Globus pallidus (tissue), 1 donor: ENCODE measurements around the gene DSC3.
"Not testable (repeated sequence)": the region's sequence is repeated elsewhere in the genome, so short reads cannot be mapped to it uniquely, and the experiment has no call there.

Source experiments
- DNase-seq: peaks from one replicate; pipeline ENCODE4 v3.0.0-alpha.2; 2015; ENCODE audit warnings: low spot score

Gene DSC3

GRCh38 chr18:31041271-31042083 is 1.1 kb downstream of the DSC3 start:
- DNase-seq: no peak

GRCh38 chr18:31040686-31041270 is 1.8 kb downstream of the DSC3 start:
- DNase-seq: no peak

GRCh38 chr18:31039426-31039825 is 3.1 kb downstream of the DSC3 start:
- DNase-seq: no peak

GRCh38 chr18:31037686-31038085 is 4.9 kb downstream of the DSC3 start:
- not testable (repeated sequence) for DNase-seq

GRCh38 chr18:31034541-31034940 is 8.0 kb downstream of the DSC3 start:
- no peak for DNase-seq

- no peak for DNase-seq
These were observed 11.8 kb downstream of the DSC3 start for GRCh38 chr18:31030574-31031278.

GRCh38 chr18:31015715-31016434 is 26.7 kb downstream of the DSC3 start:
- no peak for DNase-seq

- DNase-seq: not testable (repeated sequence)
These were observed 31.1 kb downstream of the DSC3 start for GRCh38 chr18:31011455-31011854.

GRCh38 chr18:31010601-31011000 is 31.9 kb downstream of the DSC3 start:
- DNase-seq: no peak

GRCh38 chr18:30999887-31000628 is 42.5 kb downstream of the DSC3 start:
- DNase-seq: no peak

- peak; percentile 2 for DNase-seq
These were observed 43.4 kb downstream of the DSC3 start for GRCh38 chr18:30999186-30999585.

- DNase-seq: no peak
These were observed 45.3 kb downstream of the DSC3 start for GRCh38 chr18:30997223-30997622.

GRCh38 chr18:30992231-30992630 is 50.3 kb downstream of the DSC3 start:
- DNase-seq: no peak

GRCh38 chr18:30991397-30991796 is 51.1 kb downstream of the DSC3 start:
- no peak for DNase-seq

GRCh38 chr18:30989141-30989540 is 53.4 kb downstream of the DSC3 start:
- DNase-seq: no peak

GRCh38 chr18:30988440-30988839 is 54.1 kb downstream of the DSC3 start:
- no peak for DNase-seq

GRCh38 chr18:30987467-30988241 is 54.9 kb downstream of the DSC3 start:
- DNase-seq: no peak

GRCh38 chr18:30985753-30986152 is 56.8 kb downstream of the DSC3 start:
- no peak for DNase-seq

GRCh38 chr18:30982285-30982992 is 60.1 kb downstream of the DSC3 start:
- DNase-seq: no peak

GRCh38 chr18:30978091-30978490 is 64.5 kb downstream of the DSC3 start:
- not testable (repeated sequence) for DNase-seq
